Glutamatergic neuron (in vitro differentiated cells): ENCODE measurements around the gene PLA2G2F. TPM values are rescaled to one million over a fixed set of nuclear protein-coding genes. Genes with fewer than 3 reads are reported as not detected.

Experiments
- DNase-seq: peaks from one replicate; pipeline ENCODE4 v3.0.0; 2022
- H3K27ac Mint-ChIP-seq: one replicate; pipeline ENCODE4 v1.8.0; 2020; ENCODE audit warnings: mild to moderate bottlenecking, mixed read lengths, inconsistent platforms; ENCODE audit not compliant: unreplicated experiment
- H3K27me3 Mint-ChIP-seq: one replicate; pipeline ENCODE4 v1.8.0; 2020; ENCODE audit warnings: mild to moderate bottlenecking, moderate library complexity, mixed read lengths, inconsistent platforms; ENCODE audit not compliant: unreplicated experiment
- H3K36me3 Mint-ChIP-seq: one replicate; pipeline ENCODE4 v1.8.0; 2020; ENCODE audit warnings: mild to moderate bottlenecking, mixed read lengths, inconsistent platforms; ENCODE audit not compliant: unreplicated experiment
- H3K4me1 Mint-ChIP-seq: one replicate; pipeline ENCODE4 v1.8.0; 2020; ENCODE audit warnings: mild to moderate bottlenecking, low read depth, mixed read lengths, inconsistent platforms; ENCODE audit not compliant: unreplicated experiment
- H3K4me3 Mint-ChIP-seq: one replicate; pipeline ENCODE4 v1.8.0; 2020; ENCODE audit warnings: mild to moderate bottlenecking, mixed read lengths, inconsistent platforms; ENCODE audit not compliant: unreplicated experiment
- H3K9me3 Mint-ChIP-seq: one replicate; pipeline ENCODE4 v1.8.0; 2020; ENCODE audit warnings: mild to moderate bottlenecking, moderate library complexity, mixed read lengths, inconsistent platforms; ENCODE audit not compliant: unreplicated experiment
- CTCF ChIP-seq: fragments of 200-600 bp; sonication (generic); IDR thresholded peaks from one replicate; pipeline ENCODE4 v1.5.0; 2021; ENCODE audit not compliant: partially characterized antibody, unreplicated experiment
- total RNA-seq: library from RNA; stranded (reverse); fragmentation: NEBNext Ultra II Directional; extraction: Animal tissue kit (Norgen Biotek cat#: 25700); gene quantifications from one replicate; pipeline ENCODE4 v1.2.1, GENCODE V29; 2021; ENCODE audit not compliant: unreplicated experiment

Gene PLA2G2F
- total RNA-seq, 1 donor from 2014 or later = not detected

GRCh38 chr1:20160034-20160433, 20.9 kb downstream of the PLA2G2F start:
- no peak overlapping the region for H3K27ac Mint-ChIP-seq
- peaks cover 4% of the 10 kb centered on the region for H3K9me3 Mint-ChIP-seq
- peaks cover 8% of the 10 kb centered on the region for H3K4me1 Mint-ChIP-seq
- H3K27me3 Mint-ChIP-seq = peaks cover 9% of the 10 kb centered on the region
- DNase-seq = no peak
- TF ChIP-seq CTCF = no peak
- H3K36me3 Mint-ChIP-seq = peaks cover 13% of the 10 kb centered on the region
- H3K4me3 Mint-ChIP-seq = no peak overlapping the region

GRCh38 chr1:20164694-20165202, 25.6 kb downstream of the PLA2G2F start:
- no peak overlapping the region for H3K4me3 Mint-ChIP-seq
- no peaks in the 10 kb centered on the region for H3K4me1 Mint-ChIP-seq
- H3K27me3 Mint-ChIP-seq = peaks cover 12% of the 10 kb centered on the region
- peaks cover 17% of the 10 kb centered on the region for H3K36me3 Mint-ChIP-seq
- no peak overlapping the region for H3K27ac Mint-ChIP-seq
- DNase-seq = no peak
- no peak for TF ChIP-seq CTCF
- H3K9me3 Mint-ChIP-seq = peaks cover 2% of the 10 kb centered on the region

GRCh38 chr1:20165522-20165951, 26.4 kb downstream of the PLA2G2F start:
- H3K4me3 Mint-ChIP-seq = no peak overlapping the region
- H3K36me3 Mint-ChIP-seq = peaks cover 17% of the 10 kb centered on the region
- TF ChIP-seq CTCF = peak; percentile 45
- no peak for DNase-seq
- peaks cover 12% of the 10 kb centered on the region for H3K27me3 Mint-ChIP-seq
- H3K9me3 Mint-ChIP-seq = peaks cover 2% of the 10 kb centered on the region
- no peak overlapping the region for H3K27ac Mint-ChIP-seq
- no peaks in the 10 kb centered on the region for H3K4me1 Mint-ChIP-seq

GRCh38 chr1:20166051-20166450, 26.9 kb downstream of the PLA2G2F start:
- no peak overlapping the region for H3K4me3 Mint-ChIP-seq
- TF ChIP-seq CTCF = no peak
- no peak overlapping the region for H3K27ac Mint-ChIP-seq
- peaks cover 17% of the 10 kb centered on the region for H3K36me3 Mint-ChIP-seq
- peaks cover 10% of the 10 kb centered on the region for H3K27me3 Mint-ChIP-seq
- no peaks in the 10 kb centered on the region for H3K4me1 Mint-ChIP-seq
- H3K9me3 Mint-ChIP-seq = peaks cover 2% of the 10 kb centered on the region
- no peak for DNase-seq

- Mint-ChIP-seq H3K27me3 (peaks cover 9% of the 10 kb centered on the region), H3K4me3 (no peak overlapping the region), H3K36me3 (peaks cover 17% of the 10 kb centered on the region), H3K27ac (no peak overlapping the region), H3K9me3 (peaks cover 2% of the 10 kb centered on the region), H3K4me1 (no peaks in the 10 kb centered on the region)
- no peak for DNase-seq
- no peak for TF ChIP-seq CTCF
These were observed 28.0 kb downstream of the PLA2G2F start for GRCh38 chr1:20167126-20167525.
